OCI-LY3 (cell line): ENCODE data around the gene LYRM7.

Source experiments
- EZH2phosphoT487 ChIP-seq: fragments of 200-600 bp; shearing (Covaris generic); IDR thresholded peaks from 2 replicates; pipeline ENCODE4 v1.6.1; 2018; ENCODE audit warnings: antibody characterized with exemption, mixed run types, low read depth
- TF ChIP-seq, protein P1 (sequence below): fragments of 200-600, 300-600 bp; sonication (generic); IDR thresholded peaks from 2 replicates; pipeline ENCODE4 v1.5.1; 2014; ENCODE audit warnings: antibody characterized with exemption, low read length, low read depth

DNA sequence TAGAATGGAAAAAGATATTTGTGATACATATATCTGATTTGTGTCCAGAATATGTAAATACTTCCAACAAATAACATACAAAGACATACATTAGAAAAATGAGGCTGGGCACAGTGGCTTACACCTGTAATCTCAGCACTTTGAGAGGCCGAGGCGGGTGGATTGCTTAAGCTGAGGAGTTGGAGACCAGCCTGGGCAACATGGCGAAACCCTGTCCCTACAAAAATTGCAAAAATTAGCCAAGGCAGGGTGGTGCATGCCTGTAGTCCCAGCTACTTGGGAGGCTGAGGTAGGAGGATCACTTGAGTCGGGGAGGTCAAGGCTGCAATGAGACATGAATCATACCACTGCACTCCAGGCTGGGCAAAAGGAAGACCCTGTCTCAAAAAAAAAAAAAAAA, 47.0 kb downstream of the LYRM7 start:
- TF ChIP-seq, protein P1, sequence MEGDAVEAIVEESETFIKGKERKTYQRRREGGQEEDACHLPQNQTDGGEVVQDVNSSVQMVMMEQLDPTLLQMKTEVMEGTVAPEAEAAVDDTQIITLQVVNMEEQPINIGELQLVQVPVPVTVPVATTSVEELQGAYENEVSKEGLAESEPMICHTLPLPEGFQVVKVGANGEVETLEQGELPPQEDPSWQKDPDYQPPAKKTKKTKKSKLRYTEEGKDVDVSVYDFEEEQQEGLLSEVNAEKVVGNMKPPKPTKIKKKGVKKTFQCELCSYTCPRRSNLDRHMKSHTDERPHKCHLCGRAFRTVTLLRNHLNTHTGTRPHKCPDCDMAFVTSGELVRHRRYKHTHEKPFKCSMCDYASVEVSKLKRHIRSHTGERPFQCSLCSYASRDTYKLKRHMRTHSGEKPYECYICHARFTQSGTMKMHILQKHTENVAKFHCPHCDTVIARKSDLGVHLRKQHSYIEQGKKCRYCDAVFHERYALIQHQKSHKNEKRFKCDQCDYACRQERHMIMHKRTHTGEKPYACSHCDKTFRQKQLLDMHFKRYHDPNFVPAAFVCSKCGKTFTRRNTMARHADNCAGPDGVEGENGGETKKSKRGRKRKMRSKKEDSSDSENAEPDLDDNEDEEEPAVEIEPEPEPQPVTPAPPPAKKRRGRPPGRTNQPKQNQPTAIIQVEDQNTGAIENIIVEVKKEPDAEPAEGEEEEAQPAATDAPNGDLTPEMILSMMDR: no peak
- no peak for TF ChIP-seq EZH2phosphoT487
